Loucy (cell line): ENCODE measurements around the gene EEFSEC.

Source experiments
- EZH2phosphoT487 ChIP-seq: fragments of 200-600 bp; IDR thresholded peaks from 2 replicates; pipeline ENCODE4 v1.6.1; 2018; ENCODE audit warnings: antibody characterized with exemption, mild to moderate bottlenecking, moderate library complexity, borderline replicate concordance
- TF ChIP-seq, protein P1 (sequence below): fragments of 200-600 bp; sonication (generic); conservative IDR thresholded peaks from 2 replicates; pipeline ENCODE4 v1.5.1; 2014; ENCODE audit warnings: mild to moderate bottlenecking, antibody characterized with exemption, low read length

DNA sequence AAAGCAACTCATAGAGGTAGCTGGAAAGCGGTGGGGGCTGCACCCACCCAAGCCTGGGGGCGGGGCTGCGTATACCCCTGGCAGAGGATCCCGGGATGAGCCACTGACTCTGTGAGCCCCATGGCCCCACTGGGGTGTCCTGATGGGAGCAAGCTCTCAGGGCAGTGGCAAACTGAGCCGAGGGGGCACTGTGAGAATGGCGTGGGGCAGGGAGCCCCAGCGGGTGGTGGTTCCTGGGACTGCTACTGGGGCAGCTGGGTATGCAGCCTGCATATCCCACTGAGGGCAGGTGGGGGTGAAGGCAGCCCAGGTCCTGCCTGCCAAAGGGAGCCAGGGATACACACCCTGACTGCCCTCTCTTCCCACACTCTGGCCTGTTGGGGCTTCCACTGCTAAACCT is 254.0 kb downstream of the EEFSEC start:
- TF ChIP-seq, protein P1, sequence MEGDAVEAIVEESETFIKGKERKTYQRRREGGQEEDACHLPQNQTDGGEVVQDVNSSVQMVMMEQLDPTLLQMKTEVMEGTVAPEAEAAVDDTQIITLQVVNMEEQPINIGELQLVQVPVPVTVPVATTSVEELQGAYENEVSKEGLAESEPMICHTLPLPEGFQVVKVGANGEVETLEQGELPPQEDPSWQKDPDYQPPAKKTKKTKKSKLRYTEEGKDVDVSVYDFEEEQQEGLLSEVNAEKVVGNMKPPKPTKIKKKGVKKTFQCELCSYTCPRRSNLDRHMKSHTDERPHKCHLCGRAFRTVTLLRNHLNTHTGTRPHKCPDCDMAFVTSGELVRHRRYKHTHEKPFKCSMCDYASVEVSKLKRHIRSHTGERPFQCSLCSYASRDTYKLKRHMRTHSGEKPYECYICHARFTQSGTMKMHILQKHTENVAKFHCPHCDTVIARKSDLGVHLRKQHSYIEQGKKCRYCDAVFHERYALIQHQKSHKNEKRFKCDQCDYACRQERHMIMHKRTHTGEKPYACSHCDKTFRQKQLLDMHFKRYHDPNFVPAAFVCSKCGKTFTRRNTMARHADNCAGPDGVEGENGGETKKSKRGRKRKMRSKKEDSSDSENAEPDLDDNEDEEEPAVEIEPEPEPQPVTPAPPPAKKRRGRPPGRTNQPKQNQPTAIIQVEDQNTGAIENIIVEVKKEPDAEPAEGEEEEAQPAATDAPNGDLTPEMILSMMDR = no peak
- no peak for TF ChIP-seq EZH2phosphoT487
